Vagina (tissue), 2 donors: ENCODE results near the gene MSI2. TPM values are rescaled to one million over a fixed set of nuclear protein-coding genes. Genes with fewer than 3 reads are reported as not detected.

Experiments used
- DNase-seq, 2 donors: peaks; one replicate each; pipeline ENCODE4 v3.0.0-alpha.2; 2017; ENCODE audit errors: extremely low spot score in 2 of 2
- H3K27ac ChIP-seq: fragments of 200-600 bp; sonication (generic); one replicate; pipeline ENCODE4 v1.5.1; 2019
- H3K27me3 ChIP-seq: fragments of 200-600 bp; sonication (generic); one replicate; pipeline ENCODE4 v1.5.1; 2019
- H3K36me3 ChIP-seq, 2 donors: fragments of 200-600 bp; sonication (generic); one replicate each; pipeline ENCODE4 v1.5.1; 2017 to 2019
- H3K4me1 ChIP-seq: fragments of 200-600 bp; sonication (generic); one replicate; pipeline ENCODE4 v1.5.1; 2019
- H3K4me3 ChIP-seq, 2 donors: fragments of 200-600 bp; sonication (generic); 1 replicate in 1 of 2; 2 replicates in 1 of 2; pipeline ENCODE4 v1.5.1; 2016 to 2019
- H3K9me3 ChIP-seq: fragments of 200-600 bp; sonication (generic); one replicate; pipeline ENCODE4 v1.5.1; 2019
- CTCF ChIP-seq, 3 experiments: fragments of 450-650 bp in 2 of 3; fragments of 200-600 bp in 1 of 3; sonication (generic) in 1 of 3; IDR thresholded peaks; one replicate each; pipeline ENCODE4 v1.5.1; 2017 to 2019; ENCODE audit warnings: antibody characterized with exemption in 3 of 3, mild to moderate bottlenecking in 2 of 3, moderate library complexity in 2 of 3
- POLR2A ChIP-seq, 2 donors: fragments of 450-650 bp; IDR thresholded peaks; one replicate each; pipeline ENCODE4 v1.6.1; 2017; ENCODE audit warnings: antibody characterized with exemption in 2 of 2, mild to moderate bottlenecking in 2 of 2, moderate library complexity in 2 of 2
- POLR2AphosphoS5 ChIP-seq, 2 donors: sonication (generic); formaldehyde crosslinking; IDR thresholded peaks; one replicate each; pipeline ENCODE4 v1.9.0; 2017; ENCODE audit warnings: antibody characterized with exemption in 2 of 2, mild to moderate bottlenecking in 2 of 2, low read depth in 1 of 2; ENCODE audit not compliant: insufficient read depth in 1 of 2
- intact Hi-C: fragments of 100-400 bp; cut with DNase I; formaldehyde crosslinking; loops from one replicate; pipeline ENCODE4 v1.15.1; 2023
- total RNA-seq: library from RNA; depleted of rRNA; stranded (reverse); fragments of >200 nt; gene quantifications from one replicate; pipeline ENCODE4 v1.2.3, GENCODE V29; 2016

MSI2 gene
- total RNA-seq, 1 donor from 2014 or later = 27.3 TPM

- no peaks in the 10 kb centered on the region for H3K9me3 ChIP-seq
- TF ChIP-seq POLR2AphosphoS5 (IDR thresholded peaks at IDR 0.05; ENCODE audit: insufficient read depth in 1 of 2, low read depth in 1 of 2) = no peak
- no peak for TF ChIP-seq CTCF (IDR thresholded peaks at IDR 0.05)
- intact Hi-C loops = no loop called here
Observed at GRCh38 chr17:57424273-57424672, 167.9 kb downstream of the MSI2 start.

GRCh38 chr17:57424777-57425188 lies 168.5 kb downstream of the MSI2 start:
- DNase-seq = no peak
- H3K36me3 ChIP-seq = no peaks in the 10 kb centered on the region
- no peak overlapping the region for H3K27ac ChIP-seq
- TF ChIP-seq CTCF (IDR thresholded peaks at IDR 0.05) (no peak), POLR2A (IDR thresholded peaks at IDR 0.05) (no peak), POLR2AphosphoS5 (IDR thresholded peaks at IDR 0.05; ENCODE audit: insufficient read depth in 1 of 2, low read depth in 1 of 2) (no peak)
- peaks cover 10% of the 10 kb centered on the region for H3K4me1 ChIP-seq
- no peak overlapping the region for H3K4me3 ChIP-seq
- H3K27me3 ChIP-seq = no peaks in the 10 kb centered on the region
- intact Hi-C loops = no loop called here
- no peaks in the 10 kb centered on the region for H3K9me3 ChIP-seq

More at GRCh38 chr17:57424273-57424672, 167.9 kb downstream of the MSI2 start:
- Histone ChIP-seq H3K27me3 (no peaks in the 10 kb centered on the region), H3K27ac (no peak overlapping the region), H3K36me3 (no peaks in the 10 kb centered on the region), H3K4me1 (peaks cover 10% of the 10 kb centered on the region), H3K4me3 (no peak overlapping the region)
- DNase-seq = no peak

- no peak for TF ChIP-seq CTCF (IDR thresholded peaks at IDR 0.05)
- no peak for TF ChIP-seq POLR2A (IDR thresholded peaks at IDR 0.05)
- no peak for TF ChIP-seq POLR2AphosphoS5 (IDR thresholded peaks at IDR 0.05; ENCODE audit: insufficient read depth in 1 of 2, low read depth in 1 of 2)
- intact Hi-C loops = no loop called here
Observed at GRCh38 chr17:57425431-57425830, 169.1 kb downstream of the MSI2 start.

GRCh38 chr17:57425903-57426880 lies 169.9 kb downstream of the MSI2 start:
- H3K4me3 ChIP-seq = no peak overlapping the region
- no peak overlapping the region for H3K27ac ChIP-seq
- no peaks in the 10 kb centered on the region for H3K27me3 ChIP-seq
- no peak for DNase-seq
- peaks cover 10% of the 10 kb centered on the region for H3K4me1 ChIP-seq
- TF ChIP-seq POLR2AphosphoS5 (IDR thresholded peaks at IDR 0.05; ENCODE audit: insufficient read depth in 1 of 2, low read depth in 1 of 2) (no peak), POLR2A (IDR thresholded peaks at IDR 0.05) (no peak), CTCF (IDR thresholded peaks at IDR 0.05) (no peak)
- intact Hi-C loops = no loop called here
- no peaks in the 10 kb centered on the region for H3K36me3 ChIP-seq
- no peaks in the 10 kb centered on the region for H3K9me3 ChIP-seq

More at GRCh38 chr17:57425431-57425830, 169.1 kb downstream of the MSI2 start:
- Histone ChIP-seq H3K27ac (no peak overlapping the region), H3K9me3 (no peaks in the 10 kb centered on the region), H3K27me3 (no peaks in the 10 kb centered on the region), H3K4me1 (peaks cover 10% of the 10 kb centered on the region), H3K36me3 (no peaks in the 10 kb centered on the region), H3K4me3 (no peak overlapping the region)
- DNase-seq = no peak

GRCh38 chr17:57429966-57430365 lies 173.6 kb downstream of the MSI2 start:
- Histone ChIP-seq H3K9me3 (no peaks in the 10 kb centered on the region), H3K4me1 (peaks cover 5% of the 10 kb centered on the region), H3K27ac (no peak overlapping the region), H3K36me3 (no peaks in the 10 kb centered on the region), H3K4me3 (no peak overlapping the region), H3K27me3 (no peaks in the 10 kb centered on the region)
- intact Hi-C loops = no loop called here
- no peak for DNase-seq
- TF ChIP-seq POLR2AphosphoS5 (IDR thresholded peaks at IDR 0.05; ENCODE audit: insufficient read depth in 1 of 2, low read depth in 1 of 2) (no peak), POLR2A (IDR thresholded peaks at IDR 0.05) (no peak), CTCF (IDR thresholded peaks at IDR 0.05) (no peak)
